ENCODE data around the gene GAS7.

DNA sequence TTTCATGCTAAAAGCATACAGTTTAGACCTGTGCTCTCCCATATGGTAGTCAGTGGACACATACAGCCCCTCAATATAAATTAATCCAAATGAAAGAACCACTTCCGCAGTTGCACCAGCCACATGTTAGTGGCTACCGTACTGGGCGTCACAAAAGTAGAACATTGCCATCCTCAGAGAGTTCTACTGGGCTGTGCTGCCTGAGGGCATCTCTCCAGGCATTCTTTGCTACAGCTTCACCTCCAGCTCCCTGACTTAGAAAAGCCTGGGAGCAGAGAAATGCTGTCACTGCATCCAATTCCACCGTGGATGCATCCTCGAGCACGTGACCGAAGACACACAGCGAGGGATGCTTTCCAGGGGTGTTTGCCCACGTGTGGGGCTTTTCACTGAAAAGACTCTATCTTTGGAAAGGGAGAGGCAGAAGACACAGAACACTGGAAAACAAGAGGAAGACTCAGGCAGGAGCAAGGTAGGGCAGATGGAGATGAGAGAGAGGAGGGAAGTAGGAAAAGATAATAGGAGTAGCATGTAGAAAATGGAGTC lies 86.4 kb downstream of the GAS7 start:
- TF ChIP-seq POLR2AphosphoS5 (IDR thresholded peaks at IDR 0.05), result no peak
- TF ChIP-seq, protein P1, sequence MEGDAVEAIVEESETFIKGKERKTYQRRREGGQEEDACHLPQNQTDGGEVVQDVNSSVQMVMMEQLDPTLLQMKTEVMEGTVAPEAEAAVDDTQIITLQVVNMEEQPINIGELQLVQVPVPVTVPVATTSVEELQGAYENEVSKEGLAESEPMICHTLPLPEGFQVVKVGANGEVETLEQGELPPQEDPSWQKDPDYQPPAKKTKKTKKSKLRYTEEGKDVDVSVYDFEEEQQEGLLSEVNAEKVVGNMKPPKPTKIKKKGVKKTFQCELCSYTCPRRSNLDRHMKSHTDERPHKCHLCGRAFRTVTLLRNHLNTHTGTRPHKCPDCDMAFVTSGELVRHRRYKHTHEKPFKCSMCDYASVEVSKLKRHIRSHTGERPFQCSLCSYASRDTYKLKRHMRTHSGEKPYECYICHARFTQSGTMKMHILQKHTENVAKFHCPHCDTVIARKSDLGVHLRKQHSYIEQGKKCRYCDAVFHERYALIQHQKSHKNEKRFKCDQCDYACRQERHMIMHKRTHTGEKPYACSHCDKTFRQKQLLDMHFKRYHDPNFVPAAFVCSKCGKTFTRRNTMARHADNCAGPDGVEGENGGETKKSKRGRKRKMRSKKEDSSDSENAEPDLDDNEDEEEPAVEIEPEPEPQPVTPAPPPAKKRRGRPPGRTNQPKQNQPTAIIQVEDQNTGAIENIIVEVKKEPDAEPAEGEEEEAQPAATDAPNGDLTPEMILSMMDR (IDR thresholded peaks at IDR 0.05), result no peak
